Fibroblast of mammary gland (primary cell): ENCODE data around the gene DNALI1.
"Not testable (repeated sequence)": the region's sequence is repeated elsewhere in the genome, so short reads cannot be mapped to it uniquely, and the experiment has no call there.

Experiments
- DNase-seq: peaks from one replicate; pipeline ENCODE4 v3.0.0-alpha.2; 2010; ENCODE audit warnings: low read depth
- H3K4me3 ChIP-seq: 2 replicates; pipeline ENCODE4 v1.5.1; 2011; ENCODE audit warnings: low read depth, mild to moderate bottlenecking, low read length, moderate library complexity; ENCODE audit not compliant: control insufficient read depth
- TF ChIP-seq, protein P1 (sequence below): conservative IDR thresholded peaks from 2 replicates; pipeline ENCODE4 v1.5.1; 2011; ENCODE audit warnings: low read depth, low read length, inconsistent platforms; ENCODE audit not compliant: control insufficient read depth, insufficient read depth

The DNALI1 gene

GRCh38 chr1:37570528-37571334 lies 14.0 kb downstream of the DNALI1 start:
- DNase-seq = no peak
- TF ChIP-seq, protein P1, sequence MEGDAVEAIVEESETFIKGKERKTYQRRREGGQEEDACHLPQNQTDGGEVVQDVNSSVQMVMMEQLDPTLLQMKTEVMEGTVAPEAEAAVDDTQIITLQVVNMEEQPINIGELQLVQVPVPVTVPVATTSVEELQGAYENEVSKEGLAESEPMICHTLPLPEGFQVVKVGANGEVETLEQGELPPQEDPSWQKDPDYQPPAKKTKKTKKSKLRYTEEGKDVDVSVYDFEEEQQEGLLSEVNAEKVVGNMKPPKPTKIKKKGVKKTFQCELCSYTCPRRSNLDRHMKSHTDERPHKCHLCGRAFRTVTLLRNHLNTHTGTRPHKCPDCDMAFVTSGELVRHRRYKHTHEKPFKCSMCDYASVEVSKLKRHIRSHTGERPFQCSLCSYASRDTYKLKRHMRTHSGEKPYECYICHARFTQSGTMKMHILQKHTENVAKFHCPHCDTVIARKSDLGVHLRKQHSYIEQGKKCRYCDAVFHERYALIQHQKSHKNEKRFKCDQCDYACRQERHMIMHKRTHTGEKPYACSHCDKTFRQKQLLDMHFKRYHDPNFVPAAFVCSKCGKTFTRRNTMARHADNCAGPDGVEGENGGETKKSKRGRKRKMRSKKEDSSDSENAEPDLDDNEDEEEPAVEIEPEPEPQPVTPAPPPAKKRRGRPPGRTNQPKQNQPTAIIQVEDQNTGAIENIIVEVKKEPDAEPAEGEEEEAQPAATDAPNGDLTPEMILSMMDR = no peak

GRCh38 chr1:37574834-37575480 lies 18.2 kb downstream of the DNALI1 start:
- DNase-seq = peak; percentile 94
- H3K4me3 ChIP-seq = no peak overlapping the region
- TF ChIP-seq, protein P1 = no peak

More at GRCh38 chr1:37570528-37571334, 14.0 kb downstream of the DNALI1 start:
- H3K4me3 ChIP-seq = no peak overlapping the region

DNA sequence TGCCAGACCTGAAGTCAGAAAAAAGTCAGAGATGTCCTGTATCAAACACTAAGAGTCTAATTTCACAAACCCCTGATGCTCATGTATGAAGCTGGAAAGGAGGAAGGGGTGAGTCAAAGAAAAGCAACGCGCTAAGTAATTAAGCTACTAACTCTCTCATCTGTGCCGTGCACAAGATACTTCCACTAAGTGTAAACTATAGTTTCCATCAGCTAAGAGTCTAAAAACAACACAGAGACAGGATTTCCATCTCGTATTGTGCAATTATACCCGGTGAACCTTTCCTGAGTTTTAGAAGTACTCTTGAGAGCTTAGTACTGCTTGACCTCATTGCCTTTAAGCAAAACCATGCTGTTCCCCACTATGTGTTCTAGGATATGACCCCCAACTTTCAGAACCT lies 19.0 kb downstream of the DNALI1 start:
- peak; percentile 72 for DNase-seq
- TF ChIP-seq, protein P1 = no peak
- no peak overlapping the region for H3K4me3 ChIP-seq

DNA sequence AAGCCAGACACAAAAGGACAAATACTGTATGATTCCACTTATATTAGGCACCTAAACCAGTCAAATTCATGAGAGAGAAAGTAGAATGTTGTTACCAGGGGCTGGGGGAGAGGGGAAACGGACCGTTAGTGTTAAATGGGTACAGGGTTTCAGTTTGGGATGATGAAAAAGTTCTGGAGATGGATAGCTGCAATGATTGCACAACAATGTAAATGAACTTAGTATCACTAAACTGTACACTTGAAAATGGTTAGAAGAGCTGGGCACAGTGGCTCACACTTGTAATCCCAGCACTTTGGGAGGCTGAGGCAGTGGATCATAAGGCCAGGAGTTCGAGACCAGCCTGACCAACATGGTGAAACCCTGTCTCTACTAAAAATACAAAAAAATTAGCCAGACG lies 27.8 kb downstream of the DNALI1 start:
- DNase-seq, H3K4me3 ChIP-seq: not testable (repeated sequence)

- H3K4me3 ChIP-seq = no peak overlapping the region
- TF ChIP-seq, protein P1 = no peak
- DNase-seq = no peak
Observed at GRCh38 chr1:37588939-37589338, 32.2 kb downstream of the DNALI1 start.

- H3K4me3 ChIP-seq = peak overlapping the region; percentile 99
- TF ChIP-seq, protein P1 = no peak
- DNase-seq = no peak
Observed at GRCh38 chr1:37593726-37594125, 37.0 kb downstream of the DNALI1 start.

DNA sequence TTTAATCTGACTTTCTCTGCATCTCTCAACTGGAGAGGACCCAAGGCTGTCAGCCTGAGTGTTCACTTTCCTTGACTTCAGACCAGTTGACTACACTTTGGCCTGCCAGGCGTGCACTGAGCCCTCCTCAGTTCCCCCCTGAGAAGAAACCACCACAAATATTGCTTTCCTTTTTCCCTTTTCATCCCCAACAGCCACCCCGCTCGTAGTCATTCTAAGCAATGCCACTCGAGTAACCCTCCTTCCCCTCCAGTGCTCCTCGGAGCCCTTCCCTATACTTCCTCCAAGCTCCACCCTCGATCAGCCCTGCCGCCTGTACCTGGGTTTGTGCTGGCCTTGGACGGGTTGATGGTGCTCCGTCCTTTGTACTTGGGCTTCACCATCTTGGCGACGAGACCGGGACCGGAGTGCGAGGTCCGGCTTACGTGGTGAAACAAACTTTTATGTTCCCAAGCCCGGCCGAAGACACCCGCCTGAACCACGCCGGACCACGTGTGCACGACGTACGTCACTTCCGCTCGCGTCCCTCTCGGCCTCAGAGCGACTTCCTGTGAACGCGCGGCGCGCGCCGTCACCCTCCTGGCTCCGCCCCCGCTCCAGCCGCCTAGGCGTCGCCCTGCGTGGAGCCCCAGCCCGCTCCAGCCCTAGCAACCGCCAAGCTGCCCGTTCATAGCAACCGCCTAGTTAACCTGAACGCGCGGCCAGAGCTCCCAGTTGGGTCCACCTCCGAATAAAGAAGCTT lies 38.9 kb downstream of the DNALI1 start, which contains the start of gene GNL2:
Gene GNL2, minus strand, starts transcription at position 498 of the 742 bp plus-strand sequence. Its CDS starts 115 bp downstream, at position 383.
- DNase-seq = peak; percentile 95
- H3K4me3 ChIP-seq = peak within 1 kb of the TSS; percentile 99
- TF ChIP-seq, protein P1 = no peak
